NCI-H1092 treated with DMSO at 0.1 percent for 48 hours (cell line): ENCODE data around the gene CCDC89.

ENCODE experiments used
- DNase-seq: peaks from one replicate; lab custom pipeline; 2025; lab: John Stamatoyannopoulos, UW

The CCDC89 gene

GRCh38 chr11:85652786-85653447 lies 33.1 kb downstream of the CCDC89 start:
- DNase-seq = no peak

GRCh38 chr11:85651118-85651517 lies 34.9 kb downstream of the CCDC89 start:
- DNase-seq = no peak

- peak; percentile 91 for DNase-seq
Observed at GRCh38 chr11:85647604-85648299, 38.2 kb downstream of the CCDC89 start, which contains the start of gene TMEM126A. TSS of gene TMEM126A (plus strand) at chr11:85647967. CDS start at chr11:85650256, 2,289 bp downstream.

- DNase-seq = no peak
Observed at GRCh38 chr11:85647078-85647477, 38.9 kb downstream of the CCDC89 start.

DNA sequence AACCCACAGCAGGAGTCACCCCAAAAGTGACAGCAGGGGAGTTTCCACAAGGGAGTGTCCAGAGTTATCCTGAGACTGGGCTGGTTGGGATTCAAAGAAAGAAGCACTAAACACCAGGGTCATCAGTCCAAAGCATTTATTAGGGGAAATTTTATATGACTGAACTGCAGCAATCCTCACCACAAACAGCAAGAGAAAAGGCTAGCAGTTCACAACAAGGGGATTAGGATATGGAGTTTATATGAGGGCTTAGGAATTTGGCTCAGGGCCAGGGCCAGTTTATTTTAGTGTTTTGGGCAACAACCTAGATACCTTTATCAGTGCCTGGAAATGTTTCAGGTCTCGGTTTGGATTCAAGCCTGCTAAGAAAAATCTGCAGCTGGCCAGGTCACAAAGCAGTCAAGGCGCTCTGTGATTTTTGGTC lies 42.8 kb downstream of the CCDC89 start:
- DNase-seq = no peak

DNA sequence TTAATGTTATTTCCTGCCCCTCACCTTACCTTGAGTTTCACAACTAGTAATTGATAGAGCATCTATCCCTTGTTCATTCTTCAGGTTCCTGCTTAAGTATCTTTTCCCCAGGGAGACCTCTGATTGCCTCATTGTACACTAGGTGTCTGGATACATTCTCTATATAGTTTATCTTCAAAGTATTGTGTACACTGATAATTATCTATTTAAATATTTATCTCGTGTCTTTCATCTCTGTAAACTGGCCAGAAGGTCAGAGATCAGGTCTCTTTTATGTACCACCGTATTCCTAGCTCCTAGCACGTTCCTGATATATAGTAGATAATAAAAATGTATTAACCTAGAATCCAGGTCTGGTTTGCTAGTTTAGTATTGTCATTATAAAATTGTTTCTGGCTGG lies 51.2 kb downstream of the CCDC89 start:
- no peak for DNase-seq
